Mesothelial cell of epicardium (in vitro differentiated cells): Measurements from ENCODE around the gene TASOR. TPM values are rescaled to one million over a fixed set of nuclear protein-coding genes. Genes with fewer than 3 reads are reported as not detected.

Source experiments
- DNase-seq, 2 experiments: peaks; one replicate each; pipeline ENCODE4 v3.0.0; 2021; ENCODE audit warnings: low spot score in 2 of 2; ENCODE audit not compliant: unreplicated experiment in 2 of 2
- H3K27ac Mint-ChIP-seq: 2 replicates; pipeline ENCODE4 v1.8.0; 2021; ENCODE audit warnings: mixed read lengths
- H3K27me3 Mint-ChIP-seq: 2 replicates; pipeline ENCODE4 v1.8.0; 2021; ENCODE audit warnings: low read depth, mixed read lengths
- H3K36me3 Mint-ChIP-seq: 2 replicates; pipeline ENCODE4 v1.8.0; 2021; ENCODE audit warnings: mixed read lengths
- H3K4me1 Mint-ChIP-seq: 2 replicates; pipeline ENCODE4 v1.8.0; 2021; ENCODE audit warnings: mixed read lengths
- H3K4me3 Mint-ChIP-seq: 2 replicates; pipeline ENCODE4 v1.8.0; 2021; ENCODE audit warnings: mild to moderate bottlenecking, moderate library complexity, mixed read lengths
- H3K9me3 Mint-ChIP-seq: 2 replicates; pipeline ENCODE4 v1.8.0; 2021; ENCODE audit warnings: mixed read lengths
- total RNA-seq: library from RNA; stranded (reverse); gene quantifications from 3 replicates; pipeline ENCODE4 v1.2.1, GENCODE V29; 2021
- TF ChIP-seq, protein P1 (sequence below): fragments of 200-600 bp; sonication (generic); IDR thresholded peaks from one replicate; pipeline ENCODE4 v1.5.0; 2021; ENCODE audit warnings: antibody characterized with exemption; ENCODE audit not compliant: unreplicated experiment

The TASOR gene
- total RNA-seq, 1 donor from 2014 or later, result 83.9 TPM

DNA sequence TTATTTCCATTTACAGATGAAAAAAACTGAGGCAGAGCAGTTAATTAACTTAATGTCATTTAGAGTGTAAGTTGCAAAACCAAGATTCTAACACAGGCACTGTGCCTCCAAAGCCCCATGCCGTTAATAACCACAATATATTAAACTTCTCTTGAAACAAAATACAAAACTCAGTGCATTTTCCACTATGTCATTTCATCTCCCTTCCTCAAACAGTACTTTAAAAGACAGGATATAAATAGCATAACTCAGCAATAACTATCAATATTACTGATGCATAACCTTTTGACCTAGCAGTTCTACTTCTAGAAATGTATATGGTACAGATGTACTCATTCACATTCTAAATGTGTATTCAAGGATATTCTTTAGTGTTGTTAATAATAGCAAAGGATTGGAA lies 5.1 kb upstream of the TASOR start:
- TF ChIP-seq, protein P1, sequence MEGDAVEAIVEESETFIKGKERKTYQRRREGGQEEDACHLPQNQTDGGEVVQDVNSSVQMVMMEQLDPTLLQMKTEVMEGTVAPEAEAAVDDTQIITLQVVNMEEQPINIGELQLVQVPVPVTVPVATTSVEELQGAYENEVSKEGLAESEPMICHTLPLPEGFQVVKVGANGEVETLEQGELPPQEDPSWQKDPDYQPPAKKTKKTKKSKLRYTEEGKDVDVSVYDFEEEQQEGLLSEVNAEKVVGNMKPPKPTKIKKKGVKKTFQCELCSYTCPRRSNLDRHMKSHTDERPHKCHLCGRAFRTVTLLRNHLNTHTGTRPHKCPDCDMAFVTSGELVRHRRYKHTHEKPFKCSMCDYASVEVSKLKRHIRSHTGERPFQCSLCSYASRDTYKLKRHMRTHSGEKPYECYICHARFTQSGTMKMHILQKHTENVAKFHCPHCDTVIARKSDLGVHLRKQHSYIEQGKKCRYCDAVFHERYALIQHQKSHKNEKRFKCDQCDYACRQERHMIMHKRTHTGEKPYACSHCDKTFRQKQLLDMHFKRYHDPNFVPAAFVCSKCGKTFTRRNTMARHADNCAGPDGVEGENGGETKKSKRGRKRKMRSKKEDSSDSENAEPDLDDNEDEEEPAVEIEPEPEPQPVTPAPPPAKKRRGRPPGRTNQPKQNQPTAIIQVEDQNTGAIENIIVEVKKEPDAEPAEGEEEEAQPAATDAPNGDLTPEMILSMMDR, result no peak
- no peaks in the 10 kb centered on the region for H3K27me3 Mint-ChIP-seq
- H3K9me3 Mint-ChIP-seq, result peaks cover 9% of the 10 kb centered on the region
- H3K4me3 Mint-ChIP-seq, result no peak overlapping the region
- peaks cover 6% of the 10 kb centered on the region for H3K36me3 Mint-ChIP-seq
- no peak overlapping the region for H3K27ac Mint-ChIP-seq
- peaks cover 5% of the 10 kb centered on the region for H3K4me1 Mint-ChIP-seq
- DNase-seq, result no peak

DNA sequence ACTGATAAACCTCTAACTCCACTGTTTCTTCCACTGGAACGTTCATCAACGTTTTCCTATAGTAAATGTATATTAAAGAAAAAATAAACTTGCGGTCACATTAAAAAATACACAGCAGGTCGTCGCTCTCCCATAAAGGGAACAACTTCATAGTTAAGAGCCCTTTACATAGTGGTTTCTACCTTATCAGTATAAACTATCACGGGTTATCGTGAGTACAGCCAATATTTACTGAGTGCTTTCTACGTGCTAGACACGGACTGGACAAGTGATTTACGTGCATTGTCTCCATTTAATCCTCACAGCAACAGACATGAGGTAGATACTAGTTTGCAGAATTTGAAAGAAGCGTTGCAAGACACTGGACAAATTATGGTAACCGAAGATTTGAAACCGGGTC lies 964 bp upstream of the TASOR start:
- Mint-ChIP-seq H3K36me3 (peaks cover 18% of the 10 kb centered on the region), H3K27me3 (no peaks in the 10 kb centered on the region), H3K4me1 (peaks cover 19% of the 10 kb centered on the region), H3K27ac (peak overlapping the region; percentile 47), H3K4me3 (peak overlapping the region; percentile 62), H3K9me3 (peaks cover 9% of the 10 kb centered on the region)
- TF ChIP-seq, protein P1, result no peak
- no peak for DNase-seq

DNA sequence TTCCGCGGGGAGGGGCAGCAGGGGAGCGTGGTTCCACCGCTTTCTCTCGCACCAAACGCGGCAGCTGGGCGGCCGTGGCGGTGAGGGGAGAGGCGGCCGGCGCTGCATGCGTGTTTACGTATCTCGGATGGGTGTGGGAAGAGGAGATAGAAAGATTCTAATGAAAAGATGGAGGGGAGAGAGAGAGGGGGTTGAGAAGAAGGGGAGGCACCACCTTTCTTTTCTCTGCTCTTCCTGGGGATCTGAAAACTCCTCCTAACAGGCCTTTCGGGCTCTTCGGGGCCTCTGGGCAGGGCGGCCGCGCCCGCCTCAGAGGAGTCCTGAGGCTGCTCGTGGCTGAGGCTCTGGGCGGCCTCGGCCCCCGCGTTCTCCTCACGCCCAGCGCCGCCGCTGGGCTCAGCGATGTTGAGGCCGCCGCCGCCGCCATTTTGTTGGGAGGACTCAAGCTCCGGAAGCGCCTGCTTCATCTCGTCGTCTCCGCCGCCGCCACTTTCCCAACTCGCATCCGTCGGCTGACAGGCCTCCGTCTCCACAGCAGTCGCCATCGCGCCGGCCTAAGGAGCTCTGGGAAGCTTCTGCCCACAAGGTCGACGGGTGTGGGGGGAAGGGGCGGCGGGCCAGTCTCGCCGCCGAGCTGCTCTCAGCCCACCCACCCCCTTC lies 473 bp downstream of the TASOR start:
- Mint-ChIP-seq H3K9me3 (peaks cover 9% of the 10 kb centered on the region), H3K27ac (peak overlapping the region; percentile 98), H3K4me3 (peak overlapping the region; percentile 90), H3K4me1 (peaks cover 17% of the 10 kb centered on the region), H3K36me3 (peaks cover 25% of the 10 kb centered on the region), H3K27me3 (no peaks in the 10 kb centered on the region)
- peak; percentile 60 to 81 for DNase-seq
- TF ChIP-seq, protein P1, result no peak

DNA sequence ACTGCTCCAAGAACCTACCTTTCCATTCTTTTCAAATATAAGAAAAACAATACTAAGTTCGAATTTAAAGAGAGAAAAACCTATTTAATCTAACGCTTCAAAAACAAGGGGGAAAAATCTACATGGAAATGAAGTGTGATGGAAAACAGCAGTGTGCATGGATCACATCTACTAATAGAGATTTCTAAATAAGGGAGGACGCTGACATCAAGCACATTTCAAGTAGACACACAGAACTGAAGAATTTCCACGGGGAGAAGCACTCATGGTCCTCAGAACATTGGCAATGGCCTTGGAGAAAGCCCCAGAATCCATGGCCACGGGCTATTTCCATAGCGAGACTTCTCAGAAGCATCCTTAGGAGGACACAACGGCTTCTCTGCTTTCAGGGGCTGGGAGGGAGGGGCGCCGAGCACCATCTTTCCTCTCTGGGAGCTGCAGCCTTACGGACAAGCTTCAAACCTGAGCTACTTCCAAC lies 1.0 kb downstream of the TASOR start:
- H3K36me3 Mint-ChIP-seq, result peaks cover 25% of the 10 kb centered on the region
- H3K27me3 Mint-ChIP-seq, result no peaks in the 10 kb centered on the region
- TF ChIP-seq, protein P1, result no peak
- H3K9me3 Mint-ChIP-seq, result peaks cover 9% of the 10 kb centered on the region
- DNase-seq, result peak in 1 of 2 experiments; percentile 45
- H3K4me3 Mint-ChIP-seq, result peak overlapping the region; percentile 90
- H3K4me1 Mint-ChIP-seq, result peaks cover 20% of the 10 kb centered on the region
- H3K27ac Mint-ChIP-seq, result peak overlapping the region; percentile 98

DNA sequence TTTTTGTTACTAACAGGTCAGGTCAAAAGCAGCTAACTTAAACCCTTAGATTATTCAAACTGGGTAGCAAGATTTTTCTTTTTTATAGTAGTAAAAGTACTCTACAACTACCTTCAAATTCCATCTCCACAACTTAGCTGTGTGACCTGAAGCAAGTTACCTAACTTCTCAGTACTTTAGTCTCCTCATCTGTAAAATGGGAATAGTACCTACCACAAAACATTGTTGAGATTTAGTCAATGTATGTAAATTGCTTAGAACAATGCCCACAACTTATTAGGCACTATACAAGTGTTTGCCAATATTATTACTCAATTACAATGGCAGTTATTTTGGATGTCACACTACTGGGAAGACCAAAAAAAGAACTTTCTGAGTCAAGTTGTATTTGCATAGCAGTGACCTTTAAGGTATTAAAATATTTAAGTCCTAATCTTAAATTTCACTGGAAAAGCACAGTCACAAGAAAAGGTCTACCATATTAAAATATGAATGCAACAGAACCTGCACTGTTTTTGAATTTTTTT lies 2.9 kb downstream of the TASOR start:
- H3K4me3 Mint-ChIP-seq, result no peak overlapping the region
- peaks cover 20% of the 10 kb centered on the region for H3K4me1 Mint-ChIP-seq
- no peaks in the 10 kb centered on the region for H3K27me3 Mint-ChIP-seq
- H3K36me3 Mint-ChIP-seq, result peaks cover 25% of the 10 kb centered on the region
- H3K27ac Mint-ChIP-seq, result no peak overlapping the region
- peaks cover 9% of the 10 kb centered on the region for H3K9me3 Mint-ChIP-seq
- DNase-seq, result no peak
- TF ChIP-seq, protein P1, result no peak
